Measurements from ENCODE around the gene ELAVL3.
"Not testable (repeated sequence)": the region's sequence is repeated elsewhere in the genome, so short reads cannot be mapped to it uniquely, and the experiment has no call there.

The ELAVL3 gene

GRCh38 chr19:11437955-11438354 is 42.9 kb downstream of the ELAVL3 start:
- no peak for DNase-seq (ENCODE audit: low read depth in 2 of 2, low spot score in 1 of 2)

GRCh38 chr19:11435833-11436313 is 45.0 kb downstream of the ELAVL3 start:
- no peak for DNase-seq (ENCODE audit: low read depth in 2 of 2, low spot score in 1 of 2)

GRCh38 chr19:11435057-11435832 is 45.6 kb downstream of the ELAVL3 start, which contains the start of the genes ODAD3 and PRKCSH:
Gene ODAD3, minus strand, starts transcription at chr19:11435121. Its CDS starts 105 bp downstream, at chr19:11435016.
Gene PRKCSH, plus strand, starts transcription at chr19:11435635. Its CDS starts 483 bp downstream, at chr19:11436118.
- peak; percentile 98 for DNase-seq (ENCODE audit: low read depth in 2 of 2, low spot score in 1 of 2)

GRCh38 chr19:11434703-11435056 is 46.2 kb downstream of the ELAVL3 start:
- DNase-seq (ENCODE audit: low read depth in 2 of 2, low spot score in 1 of 2), result no peak

- DNase-seq (ENCODE audit: low read depth in 2 of 2, low spot score in 1 of 2), result not testable (repeated sequence)
These were observed 47.3 kb downstream of the ELAVL3 start for GRCh38 chr19:11433526-11433925.

- no peak for DNase-seq (ENCODE audit: low read depth in 2 of 2, low spot score in 1 of 2)
These were observed 54.2 kb downstream of the ELAVL3 start for GRCh38 chr19:11426656-11427055.

- DNase-seq (ENCODE audit: low read depth in 2 of 2, low spot score in 1 of 2), result no peak
These were observed 55.0 kb downstream of the ELAVL3 start for GRCh38 chr19:11425719-11426457.

GRCh38 chr19:11423791-11424181 is 57.1 kb downstream of the ELAVL3 start:
- DNase-seq (ENCODE audit: low read depth in 2 of 2, low spot score in 1 of 2), result no peak

- DNase-seq (ENCODE audit: low read depth in 2 of 2, low spot score in 1 of 2), result no peak
These were observed 57.6 kb downstream of the ELAVL3 start for GRCh38 chr19:11423164-11423790.

GRCh38 chr19:11422163-11423065 is 58.4 kb downstream of the ELAVL3 start:
- DNase-seq (ENCODE audit: low read depth in 2 of 2, low spot score in 1 of 2), result peak in 1 of 2 donors; percentile 37

- peak in 1 of 2 donors; percentile 12 for DNase-seq (ENCODE audit: low read depth in 2 of 2, low spot score in 1 of 2)
These were observed 59.3 kb downstream of the ELAVL3 start for GRCh38 chr19:11421371-11422098.

- DNase-seq (ENCODE audit: low read depth in 2 of 2, low spot score in 1 of 2), result no peak
These were observed 60.1 kb downstream of the ELAVL3 start for GRCh38 chr19:11420429-11421370.

- no peak for DNase-seq (ENCODE audit: low read depth in 2 of 2, low spot score in 1 of 2)
These were observed 62.0 kb downstream of the ELAVL3 start, which contains the start of gene RGL3 for GRCh38 chr19:11418549-11419506. Gene RGL3, minus strand, starts transcription at chr19:11419314. Its CDS starts 36 bp downstream, at chr19:11419278.

- DNase-seq (ENCODE audit: low read depth in 2 of 2, low spot score in 1 of 2), result no peak
These were observed 62.7 kb downstream of the ELAVL3 start for GRCh38 chr19:11418094-11418548.

- DNase-seq (ENCODE audit: low read depth in 2 of 2, low spot score in 1 of 2), result no peak
These were observed 64.3 kb downstream of the ELAVL3 start for GRCh38 chr19:11416346-11417052.

- no peak for DNase-seq (ENCODE audit: low read depth in 2 of 2, low spot score in 1 of 2)
These were observed 66.3 kb downstream of the ELAVL3 start for GRCh38 chr19:11414544-11414943.

- no peak for DNase-seq (ENCODE audit: low read depth in 2 of 2, low spot score in 1 of 2)
These were observed 70.2 kb downstream of the ELAVL3 start for GRCh38 chr19:11410682-11411081.

Measured in stimulated activated CD8-positive, alpha-beta memory T cell treated with anti-CD3 and anti-CD28 coated beads, Interleukin-4, amount 100 ng/mL, for 4 hours (primary cell).